ENCODE measurements around the gene TMEM175.

DNA sequence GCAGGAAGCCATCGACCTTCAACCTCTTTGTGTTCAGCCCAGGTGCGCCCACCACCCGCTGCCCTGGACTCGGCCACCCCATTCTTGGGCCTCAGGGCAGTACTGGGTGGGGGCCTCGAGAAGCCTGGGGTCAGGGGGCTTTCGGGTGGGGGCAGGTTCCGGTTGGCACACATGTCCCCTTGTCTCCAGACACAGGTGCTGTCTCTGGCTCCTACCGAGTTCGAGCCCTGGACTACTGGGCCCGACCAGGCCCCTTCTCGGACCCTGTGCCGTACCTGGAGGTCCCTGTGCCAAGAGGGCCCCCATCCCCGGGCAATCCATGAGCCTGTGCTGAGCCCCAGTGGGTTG is 71.8 kb downstream of the TMEM175 start:
- TF ChIP-seq POLR2A (IDR thresholded peaks at IDR 0.05), result no peak
- TF ChIP-seq, protein P1, sequence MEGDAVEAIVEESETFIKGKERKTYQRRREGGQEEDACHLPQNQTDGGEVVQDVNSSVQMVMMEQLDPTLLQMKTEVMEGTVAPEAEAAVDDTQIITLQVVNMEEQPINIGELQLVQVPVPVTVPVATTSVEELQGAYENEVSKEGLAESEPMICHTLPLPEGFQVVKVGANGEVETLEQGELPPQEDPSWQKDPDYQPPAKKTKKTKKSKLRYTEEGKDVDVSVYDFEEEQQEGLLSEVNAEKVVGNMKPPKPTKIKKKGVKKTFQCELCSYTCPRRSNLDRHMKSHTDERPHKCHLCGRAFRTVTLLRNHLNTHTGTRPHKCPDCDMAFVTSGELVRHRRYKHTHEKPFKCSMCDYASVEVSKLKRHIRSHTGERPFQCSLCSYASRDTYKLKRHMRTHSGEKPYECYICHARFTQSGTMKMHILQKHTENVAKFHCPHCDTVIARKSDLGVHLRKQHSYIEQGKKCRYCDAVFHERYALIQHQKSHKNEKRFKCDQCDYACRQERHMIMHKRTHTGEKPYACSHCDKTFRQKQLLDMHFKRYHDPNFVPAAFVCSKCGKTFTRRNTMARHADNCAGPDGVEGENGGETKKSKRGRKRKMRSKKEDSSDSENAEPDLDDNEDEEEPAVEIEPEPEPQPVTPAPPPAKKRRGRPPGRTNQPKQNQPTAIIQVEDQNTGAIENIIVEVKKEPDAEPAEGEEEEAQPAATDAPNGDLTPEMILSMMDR (IDR thresholded peaks at IDR 0.05), result no peak
- TF ChIP-seq EP300 (IDR thresholded peaks at IDR 0.05), result no peak

All from tibial nerve (tissue), 4 donors.